WTC11 (cell line): ENCODE results near the gene FOXP1. TPM values are rescaled to one million over a fixed set of nuclear protein-coding genes. Genes with fewer than 3 reads are reported as not detected.

Experiments
- ATAC-seq: fragments of 200-7000 bp; cut with Tn5 transposase; 2 replicates; pipeline ENCODE4 v1.10.0; 2021; ENCODE audit warnings: mild to moderate bottlenecking, moderate library complexity
- CTCF ChIA-PET: fragments of 300-600 bp; sonication (Branson Sonifier 250); formaldehyde crosslinking; loops from one replicate; lab custom pipeline; 2021; ENCODE audit warnings: antibody characterized with exemption; lab: Charles Lee
- POLR2A ChIA-PET: fragments of 350-600 bp; sonication (Branson Sonifier 250); formaldehyde crosslinking; loops from one replicate; lab custom pipeline; 2021; ENCODE audit warnings: antibody characterized with exemption; lab: Charles Lee
- DNase-seq: peaks from one replicate; pipeline ENCODE4 v3.0.0; 2021; ENCODE audit warnings: low spot score
- H3K27ac Mint-ChIP-seq: 2 replicates; pipeline ENCODE4 v1.8.0; 2021; ENCODE audit warnings: mixed read lengths
- H3K27me3 Mint-ChIP-seq: 2 replicates; pipeline ENCODE4 v1.8.0; 2021; ENCODE audit warnings: low read depth, mild to moderate bottlenecking, moderate library complexity, mixed read lengths
- H3K36me3 Mint-ChIP-seq: 2 replicates; pipeline ENCODE4 v1.8.0; 2021; ENCODE audit warnings: mixed read lengths
- H3K4me1 Mint-ChIP-seq: 2 replicates; pipeline ENCODE4 v1.8.0; 2022; ENCODE audit warnings: mixed read lengths
- H3K4me3 Mint-ChIP-seq: 2 replicates; pipeline ENCODE4 v1.8.0; 2021; ENCODE audit warnings: mild to moderate bottlenecking, moderate library complexity, mixed read lengths
- H3K9me3 Mint-ChIP-seq: 2 replicates; pipeline ENCODE4 v1.8.0; 2021; ENCODE audit warnings: mixed read lengths
- ELF4 ChIP-seq: sonication (generic); formaldehyde crosslinking; IDR thresholded peaks from 2 replicates; pipeline ENCODE4 v1.8.1; 2022; ENCODE audit warnings: low read depth, mild to moderate bottlenecking, moderate library complexity, missing genetic modification reagents
- JAZF1 ChIP-seq: fragments of 250-450 bp; sonication (Bioruptor Pico); IDR thresholded peaks from 2 replicates; pipeline ENCODE4 v1.9.0; 2021; ENCODE audit warnings: moderate library complexity, mild to moderate bottlenecking, inconsistent platforms
- ZNF423 ChIP-seq: fragments of 250-450 bp; sonication (Bioruptor Pico); IDR thresholded peaks from 2 replicates; pipeline ENCODE4 v2.1.2; 2022; ENCODE audit warnings: mild to moderate bottlenecking, moderate library complexity
- total RNA-seq: library from RNA; stranded (reverse); gene quantifications from 3 replicates; pipeline ENCODE4 v1.2.3, GENCODE V29; 2021
- TF ChIP-seq, protein P1 (sequence below): sonication (generic); formaldehyde crosslinking; IDR thresholded peaks from 2 replicates; pipeline ENCODE4 v1.8.0; 2023; ENCODE audit warnings: missing genetic modification reagents, mild to moderate bottlenecking, borderline replicate concordance
- TF ChIP-seq, protein P2 (sequence below): sonication (generic); formaldehyde crosslinking; IDR thresholded peaks from 2 replicates; pipeline ENCODE4 v1.8.1; 2022; ENCODE audit warnings: mild to moderate bottlenecking, moderate library complexity, missing genetic modification reagents
- TF ChIP-seq, protein P3 (sequence below): fragments of 250-450 bp; sonication (Bioruptor Pico); IDR thresholded peaks from 2 replicates; pipeline ENCODE4 v1.8.0; 2021; ENCODE audit warnings: mild to moderate bottlenecking
- TF ChIP-seq, protein P4 (sequence below): sonication (generic); formaldehyde crosslinking; IDR thresholded peaks from 2 replicates; pipeline ENCODE4 v1.8.0; 2022; ENCODE audit warnings: mild to moderate bottlenecking, missing genetic modification reagents
- TF ChIP-seq, protein P5 (sequence below): sonication (generic); formaldehyde crosslinking; IDR thresholded peaks from 2 replicates; pipeline ENCODE4 v1.8.0; 2023; ENCODE audit warnings: missing genetic modification reagents

The FOXP1 gene
- total RNA-seq, 1 experiment from 2014 or later: 25.8 TPM

DNA sequence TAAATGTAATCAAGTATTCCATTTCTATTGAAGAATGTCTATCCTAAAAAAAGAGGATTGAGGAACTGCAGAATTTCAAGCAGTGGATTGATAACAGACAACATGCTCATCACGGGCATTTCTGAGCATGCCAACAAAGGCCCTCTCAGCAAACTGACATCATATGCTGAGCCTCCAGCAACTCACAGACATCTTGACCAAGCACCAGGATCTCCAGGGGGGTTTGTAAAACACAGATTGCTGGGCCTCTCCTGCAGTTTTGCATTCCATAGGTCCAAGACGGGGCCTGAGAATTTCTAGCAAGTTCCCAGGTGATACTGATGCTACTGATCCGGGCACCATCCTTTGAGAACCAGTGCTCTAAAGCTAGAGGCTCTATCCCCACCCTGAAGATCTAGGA is 85.0 kb downstream of the FOXP1 start (continued):
- TF ChIP-seq, protein P1, sequence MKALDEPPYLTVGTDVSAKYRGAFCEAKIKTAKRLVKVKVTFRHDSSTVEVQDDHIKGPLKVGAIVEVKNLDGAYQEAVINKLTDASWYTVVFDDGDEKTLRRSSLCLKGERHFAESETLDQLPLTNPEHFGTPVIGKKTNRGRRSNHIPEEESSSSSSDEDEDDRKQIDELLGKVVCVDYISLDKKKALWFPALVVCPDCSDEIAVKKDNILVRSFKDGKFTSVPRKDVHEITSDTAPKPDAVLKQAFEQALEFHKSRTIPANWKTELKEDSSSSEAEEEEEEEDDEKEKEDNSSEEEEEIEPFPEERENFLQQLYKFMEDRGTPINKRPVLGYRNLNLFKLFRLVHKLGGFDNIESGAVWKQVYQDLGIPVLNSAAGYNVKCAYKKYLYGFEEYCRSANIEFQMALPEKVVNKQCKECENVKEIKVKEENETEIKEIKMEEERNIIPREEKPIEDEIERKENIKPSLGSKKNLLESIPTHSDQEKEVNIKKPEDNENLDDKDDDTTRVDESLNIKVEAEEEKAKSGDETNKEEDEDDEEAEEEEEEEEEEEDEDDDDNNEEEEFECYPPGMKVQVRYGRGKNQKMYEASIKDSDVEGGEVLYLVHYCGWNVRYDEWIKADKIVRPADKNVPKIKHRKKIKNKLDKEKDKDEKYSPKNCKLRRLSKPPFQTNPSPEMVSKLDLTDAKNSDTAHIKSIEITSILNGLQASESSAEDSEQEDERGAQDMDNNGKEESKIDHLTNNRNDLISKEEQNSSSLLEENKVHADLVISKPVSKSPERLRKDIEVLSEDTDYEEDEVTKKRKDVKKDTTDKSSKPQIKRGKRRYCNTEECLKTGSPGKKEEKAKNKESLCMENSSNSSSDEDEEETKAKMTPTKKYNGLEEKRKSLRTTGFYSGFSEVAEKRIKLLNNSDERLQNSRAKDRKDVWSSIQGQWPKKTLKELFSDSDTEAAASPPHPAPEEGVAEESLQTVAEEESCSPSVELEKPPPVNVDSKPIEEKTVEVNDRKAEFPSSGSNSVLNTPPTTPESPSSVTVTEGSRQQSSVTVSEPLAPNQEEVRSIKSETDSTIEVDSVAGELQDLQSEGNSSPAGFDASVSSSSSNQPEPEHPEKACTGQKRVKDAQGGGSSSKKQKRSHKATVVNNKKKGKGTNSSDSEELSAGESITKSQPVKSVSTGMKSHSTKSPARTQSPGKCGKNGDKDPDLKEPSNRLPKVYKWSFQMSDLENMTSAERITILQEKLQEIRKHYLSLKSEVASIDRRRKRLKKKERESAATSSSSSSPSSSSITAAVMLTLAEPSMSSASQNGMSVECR (CRISPR knock-in tag): no peak
- TF ChIP-seq, protein P2, sequence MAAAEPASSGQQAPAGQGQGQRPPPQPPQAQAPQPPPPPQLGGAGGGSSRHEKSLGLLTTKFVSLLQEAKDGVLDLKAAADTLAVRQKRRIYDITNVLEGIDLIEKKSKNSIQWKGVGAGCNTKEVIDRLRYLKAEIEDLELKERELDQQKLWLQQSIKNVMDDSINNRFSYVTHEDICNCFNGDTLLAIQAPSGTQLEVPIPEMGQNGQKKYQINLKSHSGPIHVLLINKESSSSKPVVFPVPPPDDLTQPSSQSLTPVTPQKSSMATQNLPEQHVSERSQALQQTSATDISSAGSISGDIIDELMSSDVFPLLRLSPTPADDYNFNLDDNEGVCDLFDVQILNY (CRISPR knock-in tag): no peak
- TF ChIP-seq, protein P3, sequence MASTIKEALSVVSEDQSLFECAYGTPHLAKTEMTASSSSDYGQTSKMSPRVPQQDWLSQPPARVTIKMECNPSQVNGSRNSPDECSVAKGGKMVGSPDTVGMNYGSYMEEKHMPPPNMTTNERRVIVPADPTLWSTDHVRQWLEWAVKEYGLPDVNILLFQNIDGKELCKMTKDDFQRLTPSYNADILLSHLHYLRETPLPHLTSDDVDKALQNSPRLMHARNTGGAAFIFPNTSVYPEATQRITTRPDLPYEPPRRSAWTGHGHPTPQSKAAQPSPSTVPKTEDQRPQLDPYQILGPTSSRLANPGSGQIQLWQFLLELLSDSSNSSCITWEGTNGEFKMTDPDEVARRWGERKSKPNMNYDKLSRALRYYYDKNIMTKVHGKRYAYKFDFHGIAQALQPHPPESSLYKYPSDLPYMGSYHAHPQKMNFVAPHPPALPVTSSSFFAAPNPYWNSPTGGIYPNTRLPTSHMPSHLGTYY (CRISPR knock-in tag): no peak
- no peak for TF ChIP-seq ELF4 (CRISPR knock-in tag)
- TF ChIP-seq, all 79 proteins: peak for 0

DNA sequence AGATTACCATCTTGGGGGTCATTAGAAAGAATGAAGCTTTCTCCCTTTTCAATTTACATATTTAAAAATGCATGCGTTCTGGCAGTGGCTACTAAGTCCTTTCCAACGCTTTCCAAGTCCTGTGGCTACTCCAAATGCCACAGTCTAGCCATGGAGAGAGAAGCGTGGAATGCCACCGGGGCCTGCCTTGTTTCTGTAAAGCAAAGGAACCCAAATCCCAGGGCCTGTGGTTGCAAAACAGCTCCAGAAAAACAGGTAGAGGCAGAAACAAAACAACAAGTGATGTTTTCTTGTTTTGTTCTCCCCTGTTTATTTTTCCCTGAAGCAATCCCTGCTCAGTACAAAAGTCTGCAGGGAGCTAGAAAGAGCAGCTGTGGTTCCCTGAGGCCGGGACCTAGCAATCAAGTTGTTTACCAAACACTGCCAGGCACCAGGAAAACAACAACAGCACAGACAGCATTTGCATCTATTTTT is 85.5 kb downstream of the FOXP1 start:
- ChIA-PET POLR2A (no interaction called here), CTCF (interaction anchor here (0.7 to 1.8 kb wide), 5 partner anchors 10 to 323 kb away, joined by 3 to 4 read pairs (median 3); no protein-coding TSS in a partner anchor)
- peak; percentile 53 for ATAC-seq
- peak overlapping the region; percentile 80 for H3K27ac Mint-ChIP-seq
- no peaks in the 10 kb centered on the region for H3K27me3 Mint-ChIP-seq
- DNase-seq: peak; percentile 36
- H3K9me3 Mint-ChIP-seq: no peaks in the 10 kb centered on the region
- TF ChIP-seq, protein P4, sequence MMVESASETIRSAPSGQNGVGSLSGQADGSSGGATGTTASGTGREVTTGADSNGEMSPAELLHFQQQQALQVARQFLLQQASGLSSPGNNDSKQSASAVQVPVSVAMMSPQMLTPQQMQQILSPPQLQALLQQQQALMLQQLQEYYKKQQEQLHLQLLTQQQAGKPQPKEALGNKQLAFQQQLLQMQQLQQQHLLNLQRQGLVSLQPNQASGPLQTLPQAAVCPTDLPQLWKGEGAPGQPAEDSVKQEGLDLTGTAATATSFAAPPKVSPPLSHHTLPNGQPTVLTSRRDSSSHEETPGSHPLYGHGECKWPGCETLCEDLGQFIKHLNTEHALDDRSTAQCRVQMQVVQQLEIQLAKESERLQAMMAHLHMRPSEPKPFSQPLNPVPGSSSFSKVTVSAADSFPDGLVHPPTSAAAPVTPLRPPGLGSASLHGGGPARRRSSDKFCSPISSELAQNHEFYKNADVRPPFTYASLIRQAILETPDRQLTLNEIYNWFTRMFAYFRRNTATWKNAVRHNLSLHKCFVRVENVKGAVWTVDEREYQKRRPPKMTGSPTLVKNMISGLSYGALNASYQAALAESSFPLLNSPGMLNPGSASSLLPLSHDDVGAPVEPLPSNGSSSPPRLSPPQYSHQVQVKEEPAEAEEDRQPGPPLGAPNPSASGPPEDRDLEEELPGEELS (CRISPR knock-in tag): peak; percentile 51; the same call in 1 of the 2 replicates
- TF ChIP-seq, protein P5, sequence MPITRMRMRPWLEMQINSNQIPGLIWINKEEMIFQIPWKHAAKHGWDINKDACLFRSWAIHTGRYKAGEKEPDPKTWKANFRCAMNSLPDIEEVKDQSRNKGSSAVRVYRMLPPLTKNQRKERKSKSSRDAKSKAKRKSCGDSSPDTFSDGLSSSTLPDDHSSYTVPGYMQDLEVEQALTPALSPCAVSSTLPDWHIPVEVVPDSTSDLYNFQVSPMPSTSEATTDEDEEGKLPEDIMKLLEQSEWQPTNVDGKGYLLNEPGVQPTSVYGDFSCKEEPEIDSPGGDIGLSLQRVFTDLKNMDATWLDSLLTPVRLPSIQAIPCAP (CRISPR knock-in tag): no peak
- peak overlapping the region; percentile 11; the same call in 1 of the 2 replicates for H3K4me3 Mint-ChIP-seq
- H3K4me1 Mint-ChIP-seq: peaks cover 57% of the 10 kb centered on the region
- peaks cover 4% of the 10 kb centered on the region for H3K36me3 Mint-ChIP-seq

DNA sequence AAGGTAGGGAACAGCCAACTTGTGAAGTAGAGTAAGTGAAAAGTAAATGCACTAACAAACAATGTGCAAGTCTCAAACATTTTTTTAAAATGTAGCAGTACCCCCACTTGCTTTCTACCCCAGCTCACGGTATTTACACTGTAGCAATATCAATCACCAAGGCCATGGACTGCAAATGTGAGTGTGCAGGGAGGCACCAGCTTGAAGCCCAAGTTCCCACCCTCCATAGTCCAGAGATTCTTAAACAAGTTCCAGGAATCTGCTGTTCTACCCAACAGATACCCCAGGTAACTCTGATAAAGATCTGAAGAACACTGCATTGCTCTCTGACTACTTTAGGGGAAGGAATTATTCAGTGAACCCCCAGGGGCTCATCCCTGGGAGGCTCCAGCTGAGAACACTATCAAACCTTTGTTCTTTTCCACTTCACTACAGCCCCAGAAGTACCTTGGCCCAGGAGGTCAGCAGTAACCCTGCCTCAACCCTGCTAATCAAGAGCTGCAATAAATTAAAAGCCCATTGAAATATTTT is 86.1 kb downstream of the FOXP1 start:
- peak; percentile 32 for DNase-seq
- H3K4me3 Mint-ChIP-seq: peak overlapping the region; percentile 23; the same call in 1 of the 2 replicates
- H3K9me3 Mint-ChIP-seq: peaks cover 3% of the 10 kb centered on the region
- peaks cover 10% of the 10 kb centered on the region for H3K36me3 Mint-ChIP-seq
- ATAC-seq: peak; percentile 71
- no peaks in the 10 kb centered on the region for H3K27me3 Mint-ChIP-seq
- peaks cover 57% of the 10 kb centered on the region for H3K4me1 Mint-ChIP-seq
- H3K27ac Mint-ChIP-seq: peak overlapping the region; percentile 80
- ChIA-PET CTCF (interaction anchor here (0.7 to 1.4 kb wide), 4 partner anchors 10 to 323 kb away, joined by 3 read pairs; no protein-coding TSS in a partner anchor), POLR2A (no interaction called here)
- TF ChIP-seq JAZF1 (CRISPR knock-in tag): no peak
- peak; percentile 94 for TF ChIP-seq ZNF423 (CRISPR knock-in tag)
